ENCODE data around the gene CCDC146.
"Not testable (repeated sequence)": the region's sequence is repeated elsewhere in the genome, so short reads cannot be mapped to it uniquely, and the experiment has no call there.

CCDC146 gene

GRCh38 chr7:77121860-77122681 lies at the start of gene CCDC146:
CCDC146 (plus strand) TSS chr7:77122615; CDS start chr7:77167669, 45,054 bp downstream.
- peak; percentile 99 for DNase-seq

GRCh38 chr7:77074786-77075396 lies 47.5 kb upstream of the CCDC146 start:
- not testable (repeated sequence) for DNase-seq

GRCh38 chr7:77077060-77077459 lies 45.4 kb upstream of the CCDC146 start:
- not testable (repeated sequence) for DNase-seq

- not testable (repeated sequence) for DNase-seq
Measured at GRCh38 chr7:77079112-77079511, 43.3 kb upstream of the CCDC146 start.

GRCh38 chr7:77079624-77080023 lies 42.8 kb upstream of the CCDC146 start:
- DNase-seq: not testable (repeated sequence)

- not testable (repeated sequence) for DNase-seq
Measured at GRCh38 chr7:77080236-77080635, 42.2 kb upstream of the CCDC146 start.

GRCh38 chr7:77082192-77082591 lies 40.2 kb upstream of the CCDC146 start:
- DNase-seq: not testable (repeated sequence)

GRCh38 chr7:77092301-77092700 lies 30.1 kb upstream of the CCDC146 start:
- not testable (repeated sequence) for DNase-seq

GRCh38 chr7:77100501-77100900 lies 21.9 kb upstream of the CCDC146 start:
- not testable (repeated sequence) for DNase-seq

- not testable (repeated sequence) for DNase-seq
Measured at GRCh38 chr7:77101187-77101586, 21.2 kb upstream of the CCDC146 start.

- not testable (repeated sequence) for DNase-seq
Measured at GRCh38 chr7:77102671-77103070, 19.7 kb upstream of the CCDC146 start.

- not testable (repeated sequence) for DNase-seq
Measured at GRCh38 chr7:77105904-77106303, 16.5 kb upstream of the CCDC146 start.

- DNase-seq: not testable (repeated sequence)
Measured at GRCh38 chr7:77107659-77108058, 14.8 kb upstream of the CCDC146 start.

GRCh38 chr7:77108362-77108761 lies 14.1 kb upstream of the CCDC146 start:
- DNase-seq: not testable (repeated sequence)

GRCh38 chr7:77112719-77113306 lies 9.6 kb upstream of the CCDC146 start:
- DNase-seq: peak; percentile 38

- peak; percentile 9 for DNase-seq
Measured at GRCh38 chr7:77125486-77125885, 3.1 kb downstream of the CCDC146 start.

GRCh38 chr7:77127009-77127408 lies 4.6 kb downstream of the CCDC146 start:
- DNase-seq: not testable (repeated sequence)

GRCh38 chr7:77128582-77129410 lies 6.4 kb downstream of the CCDC146 start:
- DNase-seq: peak; percentile 7

GRCh38 chr7:77131781-77132180 lies 9.4 kb downstream of the CCDC146 start:
- DNase-seq: not testable (repeated sequence)

- DNase-seq: not testable (repeated sequence)
Measured at GRCh38 chr7:77138668-77139067, 16.3 kb downstream of the CCDC146 start.

- DNase-seq: not testable (repeated sequence)
Measured at GRCh38 chr7:77140291-77140690, 17.9 kb downstream of the CCDC146 start.

- DNase-seq: not testable (repeated sequence)
Measured at GRCh38 chr7:77152232-77152631, 29.8 kb downstream of the CCDC146 start.
